IMR-90 (cell line): ENCODE data around the gene CHL1. TPM values are rescaled to one million over a fixed set of nuclear protein-coding genes. Genes with fewer than 3 reads are reported as not detected.

ENCODE experiments used
- ATAC-seq: fragments of 200-7000 bp; cut with Tn5 transposase; 2 replicates; pipeline ENCODE4 v1.9.1; 2020; ENCODE audit warnings: low read depth, mild to moderate bottlenecking, moderate library complexity
- BruUV-seq: library from RNA; stranded (reverse); fragments of 400-500 nt; replicated peaks from 2 replicates; lab custom pipeline; 2021; lab: Mats Ljungman, UMichigan
- CTCF ChIA-PET: fragments of 300-600 bp; formaldehyde crosslinking; extraction: SDS; loops from one replicate; lab custom pipeline; 2021; ENCODE audit warnings: antibody characterized with exemption; lab: Yijun Ruan, JAX
- POLR2A ChIA-PET: fragments of 300-600 bp; sonication (Branson Sonifier 250); formaldehyde crosslinking; loops from one replicate; lab custom pipeline; 2022; ENCODE audit warnings: antibody characterized with exemption; ENCODE audit not compliant: unreplicated experiment; lab: Charles Lee
- DNase-seq: peaks from one replicate; pipeline ENCODE4 v3.0.0; 2013
- H2AFZ ChIP-seq: replicated peaks from 2 replicates; pipeline ENCODE3; 2013; ENCODE audit warnings: low read length, mild to moderate bottlenecking; ENCODE audit not compliant: poor library complexity
- H2AK5ac ChIP-seq: 2 replicates; pipeline ENCODE4 v1.6.1; 2013; ENCODE audit warnings: low read depth, low read length, inconsistent platforms
- H2AK9ac ChIP-seq: replicated peaks from 2 replicates; pipeline ENCODE3; 2013; ENCODE audit warnings: mild to moderate bottlenecking, low read depth, low read length, moderate library complexity; ENCODE audit not compliant: poor library complexity
- H2BK120ac ChIP-seq: 2 replicates; pipeline ENCODE4 v1.6.1; 2013; ENCODE audit warnings: low read depth, low read length, inconsistent platforms
- H2BK15ac ChIP-seq: 3 replicates; pipeline ENCODE4 v1.6.1; 2013; ENCODE audit warnings: low read depth, low read length, inconsistent platforms
- H2BK20ac ChIP-seq: 2 replicates; pipeline ENCODE4 v1.6.1; 2013; ENCODE audit warnings: low read depth, mild to moderate bottlenecking, inconsistent platforms, low read length, moderate library complexity
- H2BK5ac ChIP-seq: 2 replicates; pipeline ENCODE4 v1.6.1; 2013; ENCODE audit warnings: mild to moderate bottlenecking, low read depth, low read length, inconsistent platforms; ENCODE audit not compliant: poor library complexity, severe bottlenecking
- H3K14ac ChIP-seq: replicated peaks from 2 replicates; pipeline ENCODE4 v1.6.1; 2013; ENCODE audit warnings: low read depth, low read length, inconsistent platforms
- H3K18ac ChIP-seq: 2 replicates; pipeline ENCODE4 v1.6.1; 2013; ENCODE audit warnings: low read depth, low read length, control low read depth
- H3K23ac ChIP-seq: 2 replicates; pipeline ENCODE4 v1.6.1; 2013; ENCODE audit warnings: low read depth, low read length, inconsistent platforms
- H3K27ac ChIP-seq: 2 replicates; pipeline ENCODE4 v1.5.1; 2013; ENCODE audit warnings: mild to moderate bottlenecking, control low read depth, low read length; ENCODE audit not compliant: insufficient read depth
- H3K27me3 ChIP-seq: 2 replicates; pipeline ENCODE4 v1.6.1; 2013; ENCODE audit warnings: low read length; ENCODE audit not compliant: control insufficient read depth, insufficient read depth
- H3K36me3 ChIP-seq: 2 replicates; pipeline ENCODE4 v1.6.1; 2013; ENCODE audit warnings: low read length, mixed read lengths; ENCODE audit not compliant: control insufficient read depth, insufficient read depth
- H3K4ac ChIP-seq: 2 replicates; pipeline ENCODE4 v1.6.1; 2013; ENCODE audit warnings: low read depth, low read length, inconsistent platforms
- H3K4me1 ChIP-seq: 2 replicates; pipeline ENCODE4 v1.6.1; 2013; ENCODE audit warnings: low read length, mixed read lengths; ENCODE audit not compliant: control insufficient read depth, insufficient read depth
- H3K4me2 ChIP-seq: 2 replicates; pipeline ENCODE4 v1.6.1; 2013; ENCODE audit warnings: low read depth, mild to moderate bottlenecking, control low read depth, low read length, moderate library complexity
- H3K4me3 ChIP-seq: 2 replicates; pipeline ENCODE4 v1.5.1; 2013; ENCODE audit warnings: low read depth, mild to moderate bottlenecking, control low read depth, low read length, moderate library complexity; ENCODE audit not compliant: insufficient read depth
- H3K56ac ChIP-seq: 2 replicates; pipeline ENCODE4 v1.6.1; 2013; ENCODE audit warnings: low read length, inconsistent platforms; ENCODE audit not compliant: insufficient read depth; ENCODE audit errors: extremely low read depth
- H3K79me1 ChIP-seq, 2 experiments: 2 replicates each; pipeline ENCODE4 v1.6.1; 2013; ENCODE audit warnings: low read length in 2 of 2, inconsistent platforms in 1 of 2, low read depth in 1 of 2
- H3K9ac ChIP-seq: 2 replicates; pipeline ENCODE4 v1.6.1; 2013; ENCODE audit warnings: low read depth, low read length, control low read depth
- H3K9me1 ChIP-seq: 2 replicates; pipeline ENCODE4 v1.6.1; 2013; ENCODE audit warnings: low read length, inconsistent platforms; ENCODE audit not compliant: insufficient read depth
- H3K9me3 ChIP-seq: 2 replicates; pipeline ENCODE4 v1.6.1; 2013; ENCODE audit warnings: low read length; ENCODE audit not compliant: control insufficient read depth, insufficient read depth
- H4K20me1 ChIP-seq: 2 replicates; pipeline ENCODE4 v1.6.1; 2013; ENCODE audit warnings: low read length, inconsistent platforms; ENCODE audit not compliant: insufficient read depth
- H4K5ac ChIP-seq: 2 replicates; pipeline ENCODE4 v1.6.1; 2013; ENCODE audit warnings: mild to moderate bottlenecking, low read depth, low read length, control low read depth
- H4K8ac ChIP-seq, 2 experiments: 2 replicates each; pipeline ENCODE4 v1.6.1; 2013; ENCODE audit warnings: low read depth in 2 of 2, low read length in 2 of 2, control low read depth in 1 of 2, inconsistent platforms in 1 of 2
- H4K91ac ChIP-seq: 2 replicates; pipeline ENCODE4 v1.6.1; 2013; ENCODE audit warnings: low read depth, low read length, inconsistent platforms; ENCODE audit not compliant: insufficient read depth
- BHLHE40 ChIP-seq: fragments of 150-350 bp; IDR thresholded peaks from 2 replicates; pipeline ENCODE4 v1.6.1; 2016; ENCODE audit warnings: mild to moderate bottlenecking, low read depth, low read length
- CEBPB ChIP-seq: IDR thresholded peaks from 2 replicates; pipeline ENCODE4 v1.6.1; 2012; ENCODE audit warnings: low read depth, low read length, improper control_type of control experiment
- CHD1 ChIP-seq: IDR thresholded peaks from 2 replicates; pipeline ENCODE4 v1.6.1; 2012; ENCODE audit warnings: low read depth, low read length, improper control_type of control experiment
- CTCF ChIP-seq: conservative IDR thresholded peaks from 2 replicates; pipeline ENCODE4 v1.5.1; 2012; ENCODE audit warnings: mild to moderate bottlenecking, low read depth, low read length, improper control_type of control experiment
- FOS ChIP-seq: fragments of 150-350 bp; IDR thresholded peaks from 2 replicates; pipeline ENCODE4 v1.6.1; 2016; ENCODE audit warnings: low read depth, low read length
- MAFK ChIP-seq: IDR thresholded peaks from 2 replicates; pipeline ENCODE4 v1.6.1; 2012; ENCODE audit warnings: low read depth, low read length, improper control_type of control experiment
- POLR2A ChIP-seq: IDR thresholded peaks from 2 replicates; pipeline ENCODE4 v1.6.1; 2012; ENCODE audit warnings: mild to moderate bottlenecking, low read depth, low read length
- RFX5 ChIP-seq: IDR thresholded peaks from 2 replicates; pipeline ENCODE4 v1.8.0; 2012; ENCODE audit warnings: low read depth, mild to moderate bottlenecking, low read length, moderate library complexity
- SMC3 ChIP-seq: fragments of 150-350 bp; IDR thresholded peaks from 2 replicates; pipeline ENCODE4 v1.6.1; 2016; ENCODE audit warnings: low read depth, mild to moderate bottlenecking, antibody characterized with exemption, low read length, moderate library complexity
- USF2 ChIP-seq: fragments of 150-350 bp; IDR thresholded peaks from 2 replicates; pipeline ENCODE4 v1.6.1; 2017; ENCODE audit warnings: mild to moderate bottlenecking, antibody characterized with exemption, low read length, low read depth
- WGBS, 2 experiments: methylation state at CpG; one replicate each; pipeline versions ENCODE4 v1.1.5 to v1.1.7; 2013; ENCODE audit warnings: missing lambda C conversion rate in 2 of 2; ENCODE audit not compliant: insufficient read length in 1 of 2; ENCODE audit errors: extremely low coverage in 2 of 2; 5-methylcytosine and 5-hydroxymethylcytosine counted together
- dilution Hi-C: fragments of 300-500 bp; cut with HindIII; formaldehyde crosslinking; loops from one replicate; pipeline ENCODE4 v1.14.3; 2018; ENCODE audit warnings: low sequenced_read_pairs; ENCODE audit not compliant: unreplicated experiment
- in situ Hi-C: fragments of 300-500 bp; cut with MboI; formaldehyde crosslinking; loops from 3 replicates; pipeline ENCODE4 v1.14.3; 2019; ENCODE audit warnings: low sequenced_read_pairs, inconsistent platforms, mixed read lengths
- intact Hi-C: fragments of 100-400 bp; cut with micrococcal nuclease; formaldehyde crosslinking; loops from 2 replicates; pipeline ENCODE4 v1.10.0; 2022
- polyA plus RNA-seq, 3 experiments: library from polyadenylated mRNA; depleted of rRNA; stranded (reverse); fragments of >200 nt; gene quantifications; 2 replicates each; pipeline ENCODE4 v1.2.3, GENCODE V29; 2012; ENCODE audit warnings: low replicate concordance in 1 of 3
- total RNA-seq: library from RNA; depleted of rRNA; stranded (reverse); fragments of >200 nt; gene quantifications from 2 replicates; pipeline ENCODE4 v1.2.3, GENCODE V29; 2012
- TF ChIP-seq, protein P1 (sequence below): fragments of 150-350 bp; IDR thresholded peaks from 2 replicates; pipeline ENCODE4 v1.6.1; 2016; ENCODE audit warnings: low read depth, mild to moderate bottlenecking, low read length, moderate library complexity, borderline replicate concordance

CHL1 gene
- total and polyA plus RNA-seq, 2 of the 4 experiments (the other 2 are of a cell fraction) = 0.38 to 1.6 TPM

DNA sequence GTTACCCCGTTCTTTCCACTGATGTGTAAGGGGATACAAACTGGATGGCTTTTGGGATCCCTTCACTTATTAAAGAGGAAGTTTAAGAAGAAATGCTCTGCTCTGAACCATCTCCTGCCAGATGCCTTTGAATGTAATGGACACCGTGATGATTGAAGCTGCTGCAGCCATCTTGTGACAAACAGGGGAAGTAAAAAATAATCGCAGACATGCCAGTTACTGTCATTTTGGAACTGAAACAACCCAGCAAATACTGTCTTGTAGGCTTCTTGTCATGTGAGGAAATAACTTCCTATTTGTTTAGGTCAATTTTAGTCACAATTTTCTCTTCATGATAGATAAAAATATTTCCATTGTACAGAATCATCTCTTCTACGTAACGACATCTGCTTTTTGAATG lies 224.0 kb downstream of the CHL1 start:
- Histone ChIP-seq H3K18ac (no peak overlapping the region), H2BK5ac (no peak overlapping the region), H2AFZ (no peak overlapping the region), H4K20me1 (no peaks in the 10 kb centered on the region), H3K4me2 (no peak overlapping the region), H3K9me3 (0 out of 2 replicates have a peak, but pooled peaks cover 4% of the 10 kb centered on the region), H3K36me3 (no peaks in the 10 kb centered on the region), H4K91ac (no peak overlapping the region), H3K9ac (no peak overlapping the region), H2AK5ac (no peak overlapping the region), H4K8ac (no peak overlapping the region), H4K5ac (no peak overlapping the region), H3K14ac (no peak overlapping the region), H3K23ac (no peak overlapping the region), H3K4me3 (no peak overlapping the region), H3K9me1 (no peaks in the 10 kb centered on the region), H2AK9ac (no peak overlapping the region), H3K4me1 (no peaks in the 10 kb centered on the region), H3K27ac (no peak overlapping the region), H3K56ac (no peak overlapping the region), H2BK15ac (no peak overlapping the region), H3K4ac (no peak overlapping the region), H3K27me3 (no peaks in the 10 kb centered on the region), H2BK120ac (no peak overlapping the region), H2BK20ac (no peak overlapping the region), H3K79me1 (no peaks in the 10 kb centered on the region)
- BruUV-seq = no TSS peak
- DNase-seq = no peak
- in situ Hi-C loops = no loop called here
- ChIA-PET POLR2A (no interaction called here), CTCF (no interaction called here)
- no peak for ATAC-seq
- WGBS, 2 experiments = no CpG with 5 or more reads among the region's 5 CpGs
- intact Hi-C loops = no loop called here
- dilution Hi-C loops = no loop called here
- TF ChIP-seq BHLHE40 (no peak), RFX5 (no peak), MAFK (no peak), CTCF (no peak), POLR2A (no peak), USF2 (no peak), FOS (no peak), CHD1 (no peak), SMC3 (no peak), CEBPB (no peak)
- TF ChIP-seq, protein P1, sequence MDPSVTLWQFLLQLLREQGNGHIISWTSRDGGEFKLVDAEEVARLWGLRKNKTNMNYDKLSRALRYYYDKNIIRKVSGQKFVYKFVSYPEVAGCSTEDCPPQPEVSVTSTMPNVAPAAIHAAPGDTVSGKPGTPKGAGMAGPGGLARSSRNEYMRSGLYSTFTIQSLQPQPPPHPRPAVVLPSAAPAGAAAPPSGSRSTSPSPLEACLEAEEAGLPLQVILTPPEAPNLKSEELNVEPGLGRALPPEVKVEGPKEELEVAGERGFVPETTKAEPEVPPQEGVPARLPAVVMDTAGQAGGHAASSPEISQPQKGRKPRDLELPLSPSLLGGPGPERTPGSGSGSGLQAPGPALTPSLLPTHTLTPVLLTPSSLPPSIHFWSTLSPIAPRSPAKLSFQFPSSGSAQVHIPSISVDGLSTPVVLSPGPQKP = no peak
